ENCODE results near the gene RAP1A.

The RAP1A gene

DNA sequence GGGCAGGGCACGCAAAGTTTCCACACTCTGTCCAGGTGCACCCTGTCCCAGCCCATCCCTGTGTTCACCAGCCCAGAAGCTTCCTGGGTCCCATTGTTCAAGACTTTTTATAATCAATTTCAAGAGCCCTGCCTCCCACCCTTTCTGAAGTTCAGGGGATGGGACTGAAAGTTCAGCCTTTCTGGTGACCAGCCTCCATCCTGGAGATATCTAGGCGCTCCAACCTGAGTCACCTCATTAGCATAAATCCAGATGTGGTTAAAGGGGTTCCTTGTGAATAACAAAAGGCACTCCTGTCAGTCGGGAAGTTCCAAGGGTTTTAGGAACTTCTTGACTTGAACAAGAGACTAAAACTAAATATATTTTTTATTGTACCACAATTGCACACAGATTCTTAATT, 48.4 kb upstream of the RAP1A start:
- no peaks in the 10 kb centered on the region for H3K79me2 ChIP-seq (ENCODE audit: insufficient read depth, low read length)
- H3K4me3 ChIP-seq (ENCODE audit: low read depth, low read length, poor library complexity, severe bottlenecking) = no peak overlapping the region
- peaks cover 6% of the 10 kb centered on the region for H3K4me1 ChIP-seq (ENCODE audit: insufficient read depth, low read length, severe bottlenecking)
- H3K4me2 ChIP-seq (ENCODE audit: low read length) = no peak overlapping the region
- TF ChIP-seq EZH2 (IDR thresholded peaks at IDR 0.05; ENCODE audit: borderline replicate concordance, low read length) = no peak
- TF ChIP-seq, protein P1, sequence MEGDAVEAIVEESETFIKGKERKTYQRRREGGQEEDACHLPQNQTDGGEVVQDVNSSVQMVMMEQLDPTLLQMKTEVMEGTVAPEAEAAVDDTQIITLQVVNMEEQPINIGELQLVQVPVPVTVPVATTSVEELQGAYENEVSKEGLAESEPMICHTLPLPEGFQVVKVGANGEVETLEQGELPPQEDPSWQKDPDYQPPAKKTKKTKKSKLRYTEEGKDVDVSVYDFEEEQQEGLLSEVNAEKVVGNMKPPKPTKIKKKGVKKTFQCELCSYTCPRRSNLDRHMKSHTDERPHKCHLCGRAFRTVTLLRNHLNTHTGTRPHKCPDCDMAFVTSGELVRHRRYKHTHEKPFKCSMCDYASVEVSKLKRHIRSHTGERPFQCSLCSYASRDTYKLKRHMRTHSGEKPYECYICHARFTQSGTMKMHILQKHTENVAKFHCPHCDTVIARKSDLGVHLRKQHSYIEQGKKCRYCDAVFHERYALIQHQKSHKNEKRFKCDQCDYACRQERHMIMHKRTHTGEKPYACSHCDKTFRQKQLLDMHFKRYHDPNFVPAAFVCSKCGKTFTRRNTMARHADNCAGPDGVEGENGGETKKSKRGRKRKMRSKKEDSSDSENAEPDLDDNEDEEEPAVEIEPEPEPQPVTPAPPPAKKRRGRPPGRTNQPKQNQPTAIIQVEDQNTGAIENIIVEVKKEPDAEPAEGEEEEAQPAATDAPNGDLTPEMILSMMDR (IDR thresholded peaks at IDR 0.05; ENCODE audit: low read length) = no peak
- no peaks in the 10 kb centered on the region for H4K20me1 ChIP-seq (ENCODE audit: insufficient read depth, low read length)
- no peak overlapping the region for H2AFZ ChIP-seq (ENCODE audit: low read length)
- H3K36me3 ChIP-seq (ENCODE audit: insufficient read depth, low read length) = no peaks in the 10 kb centered on the region
- H3K27me3 ChIP-seq (ENCODE audit: insufficient read depth, low read length) = no peaks in the 10 kb centered on the region
- H3K9me3 ChIP-seq (ENCODE audit: low read length) = no peaks in the 10 kb centered on the region
- H3K27ac ChIP-seq (ENCODE audit: low read depth, low read length, poor library complexity, severe bottlenecking) = no peak overlapping the region
- H3K9ac ChIP-seq (ENCODE audit: low read length) = no peak overlapping the region
- no peaks in the 10 kb centered on the region for H3F3A ChIP-seq (ENCODE audit: insufficient read depth, low read length)
- no peaks in the 10 kb centered on the region for H3K9me2 ChIP-seq (ENCODE audit: low read depth, low read length)

DNA sequence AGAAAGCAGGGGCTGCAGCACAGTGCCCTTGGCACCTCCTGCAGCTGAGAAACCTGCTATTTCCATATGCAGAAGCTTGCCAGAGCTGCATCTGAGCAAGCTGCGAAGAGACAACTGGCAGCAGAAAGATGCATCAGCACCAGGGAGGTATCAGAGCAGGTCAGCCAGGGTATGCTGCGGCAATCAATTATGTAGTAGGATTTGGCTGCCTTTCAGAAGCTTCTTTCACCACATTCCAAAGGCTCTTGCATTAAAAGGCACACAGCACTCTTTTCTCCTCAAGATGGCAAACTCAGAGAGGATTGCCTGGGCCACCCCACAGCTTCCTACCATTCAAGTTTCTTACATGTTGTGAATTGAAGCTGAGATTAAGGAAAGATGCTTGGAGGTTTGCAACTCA, 47.6 kb upstream of the RAP1A start:
- Histone ChIP-seq H3K9ac (ENCODE audit: low read length) (no peak overlapping the region), H3K4me1 (ENCODE audit: insufficient read depth, low read length, severe bottlenecking) (peaks cover 6% of the 10 kb centered on the region), H3F3A (ENCODE audit: insufficient read depth, low read length) (no peaks in the 10 kb centered on the region), H3K9me3 (ENCODE audit: low read length) (no peaks in the 10 kb centered on the region), H4K20me1 (ENCODE audit: insufficient read depth, low read length) (no peaks in the 10 kb centered on the region), H3K4me2 (ENCODE audit: low read length) (no peak overlapping the region), H3K9me2 (ENCODE audit: low read depth, low read length) (no peaks in the 10 kb centered on the region), H3K79me2 (ENCODE audit: insufficient read depth, low read length) (no peaks in the 10 kb centered on the region), H3K27me3 (ENCODE audit: insufficient read depth, low read length) (no peaks in the 10 kb centered on the region), H3K4me3 (ENCODE audit: low read depth, low read length, poor library complexity, severe bottlenecking) (no peak overlapping the region), H3K27ac (ENCODE audit: low read depth, low read length, poor library complexity, severe bottlenecking) (no peak overlapping the region), H3K36me3 (ENCODE audit: insufficient read depth, low read length) (no peaks in the 10 kb centered on the region), H2AFZ (ENCODE audit: low read length) (no peak overlapping the region)
- TF ChIP-seq, protein P1 (IDR thresholded peaks at IDR 0.05; ENCODE audit: low read length) = no peak
- TF ChIP-seq EZH2 (IDR thresholded peaks at IDR 0.05; ENCODE audit: borderline replicate concordance, low read length) = no peak

DNA sequence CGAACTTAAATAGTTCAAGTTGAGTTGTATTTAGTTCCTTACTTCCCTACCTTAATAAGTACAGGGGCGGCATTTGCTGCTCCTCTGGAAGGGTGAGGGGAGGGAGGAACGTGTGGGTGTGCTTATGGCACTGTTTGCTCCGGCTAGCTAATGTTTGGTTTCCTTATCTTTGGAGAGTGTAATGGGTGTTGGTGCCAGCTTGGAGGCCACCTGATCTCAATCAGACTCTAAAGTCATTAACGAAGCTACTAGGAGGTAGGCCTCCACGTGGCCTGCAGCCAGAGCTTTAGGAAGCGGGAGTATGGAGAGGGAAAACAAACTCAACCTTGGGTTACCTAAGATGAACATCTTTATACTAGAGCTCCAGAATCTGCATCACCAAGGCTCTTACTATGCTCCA, 43.0 kb upstream of the RAP1A start:
- Histone ChIP-seq H3K9ac (ENCODE audit: low read length) (no peak overlapping the region), H3K9me3 (ENCODE audit: low read length) (no peaks in the 10 kb centered on the region), H3K27ac (ENCODE audit: low read depth, low read length, poor library complexity, severe bottlenecking) (no peak overlapping the region), H3K4me1 (ENCODE audit: insufficient read depth, low read length, severe bottlenecking) (no peaks in the 10 kb centered on the region), H3K4me2 (ENCODE audit: low read length) (no peak overlapping the region), H2AFZ (ENCODE audit: low read length) (no peak overlapping the region), H3F3A (ENCODE audit: insufficient read depth, low read length) (no peaks in the 10 kb centered on the region), H3K27me3 (ENCODE audit: insufficient read depth, low read length) (no peaks in the 10 kb centered on the region), H4K20me1 (ENCODE audit: insufficient read depth, low read length) (no peaks in the 10 kb centered on the region), H3K4me3 (ENCODE audit: low read depth, low read length, poor library complexity, severe bottlenecking) (no peak overlapping the region), H3K9me2 (ENCODE audit: low read depth, low read length) (no peaks in the 10 kb centered on the region), H3K79me2 (ENCODE audit: insufficient read depth, low read length) (no peaks in the 10 kb centered on the region), H3K36me3 (ENCODE audit: insufficient read depth, low read length) (no peaks in the 10 kb centered on the region)
- TF ChIP-seq, protein P1 (IDR thresholded peaks at IDR 0.05; ENCODE audit: low read length) = no peak
- TF ChIP-seq EZH2 (IDR thresholded peaks at IDR 0.05; ENCODE audit: borderline replicate concordance, low read length) = no peak

Data from OCI-LY1 (cell line).